RWPE2 (cell line): Measurements from ENCODE around the gene COL4A5.

Source experiments
- ATAC-seq: fragments of 200-7000 bp; cut with Tn5 transposase; 3 replicates; pipeline ENCODE4 v1.9.1; 2021; ENCODE audit warnings: low read depth
- DNase-seq: peaks from one replicate; pipeline ENCODE4 v3.0.0-alpha.2; 2020; ENCODE audit warnings: low spot score
- H3K27ac ChIP-seq: fragments of 450-650 bp; 2 replicates; pipeline ENCODE4 v1.5.1; 2017; ENCODE audit warnings: mild to moderate bottlenecking; ENCODE audit not compliant: poor library complexity, severe bottlenecking
- H3K27me3 ChIP-seq: fragments of 250-450 bp; sonication (Bioruptor Pico); 2 replicates; pipeline ENCODE4 v1.5.1; 2021; ENCODE audit warnings: mild to moderate bottlenecking, moderate library complexity; ENCODE audit not compliant: insufficient read depth, poor library complexity, severe bottlenecking
- H3K36me3 ChIP-seq: fragments of 250-450 bp; sonication (Bioruptor Pico); 2 replicates; pipeline ENCODE4 v1.5.1; 2020; ENCODE audit warnings: low read depth, mild to moderate bottlenecking, moderate library complexity
- H3K4me1 ChIP-seq: fragments of 250-450 bp; sonication (Bioruptor Pico); 2 replicates; pipeline ENCODE4 v1.5.1; 2021; ENCODE audit warnings: mild to moderate bottlenecking, moderate library complexity; ENCODE audit not compliant: insufficient read depth, poor library complexity, severe bottlenecking
- H3K4me3 ChIP-seq: fragments of 250-450 bp; sonication (Bioruptor Pico); 2 replicates; pipeline ENCODE4 v1.5.1; 2021; ENCODE audit warnings: mild to moderate bottlenecking, moderate library complexity; ENCODE audit not compliant: severe bottlenecking
- H3K9me3 ChIP-seq: fragments of 250-450 bp; sonication (Bioruptor Pico); 2 replicates; pipeline ENCODE4 v1.5.1; 2021; ENCODE audit warnings: mild to moderate bottlenecking, moderate library complexity; ENCODE audit not compliant: severe bottlenecking
- CTCF ChIP-seq: fragments of 450-650 bp; IDR thresholded peaks from one replicate; pipeline ENCODE4 v1.5.1; 2017; ENCODE audit warnings: mild to moderate bottlenecking, moderate library complexity; ENCODE audit not compliant: poor library complexity, severe bottlenecking

The COL4A5 gene

GRCh38 chrX:108726748-108727147, 287.1 kb downstream of the COL4A5 start:
- H3K4me3 ChIP-seq: no peak overlapping the region
- TF ChIP-seq CTCF: no peak
- ATAC-seq (no peak), DNase-seq (no peak)
- no peaks in the 10 kb centered on the region for H3K9me3 ChIP-seq
- H3K27ac ChIP-seq: no peak overlapping the region
- peaks cover 31% of the 10 kb centered on the region for H3K27me3 ChIP-seq
- H3K36me3 ChIP-seq: no peaks in the 10 kb centered on the region
- H3K4me1 ChIP-seq: no peaks in the 10 kb centered on the region

GRCh38 chrX:108731153-108731552, 291.5 kb downstream of the COL4A5 start:
- Histone ChIP-seq H3K9me3 (no peaks in the 10 kb centered on the region), H3K4me3 (no peak overlapping the region), H3K4me1 (no peaks in the 10 kb centered on the region), H3K27ac (no peak overlapping the region), H3K36me3 (no peaks in the 10 kb centered on the region), H3K27me3 (peaks cover 75% of the 10 kb centered on the region)
- DNase-seq: no peak
- TF ChIP-seq CTCF: no peak
- ATAC-seq: no peak

GRCh38 chrX:108732630-108733321, 293.1 kb downstream of the COL4A5 start:
- no peak for TF ChIP-seq CTCF
- no peaks in the 10 kb centered on the region for H3K9me3 ChIP-seq
- peaks cover 91% of the 10 kb centered on the region for H3K27me3 ChIP-seq
- no peak overlapping the region for H3K4me3 ChIP-seq
- H3K4me1 ChIP-seq: no peaks in the 10 kb centered on the region
- no peak overlapping the region for H3K27ac ChIP-seq
- DNase-seq: no peak
- no peak for ATAC-seq
- H3K36me3 ChIP-seq: no peaks in the 10 kb centered on the region

DNA sequence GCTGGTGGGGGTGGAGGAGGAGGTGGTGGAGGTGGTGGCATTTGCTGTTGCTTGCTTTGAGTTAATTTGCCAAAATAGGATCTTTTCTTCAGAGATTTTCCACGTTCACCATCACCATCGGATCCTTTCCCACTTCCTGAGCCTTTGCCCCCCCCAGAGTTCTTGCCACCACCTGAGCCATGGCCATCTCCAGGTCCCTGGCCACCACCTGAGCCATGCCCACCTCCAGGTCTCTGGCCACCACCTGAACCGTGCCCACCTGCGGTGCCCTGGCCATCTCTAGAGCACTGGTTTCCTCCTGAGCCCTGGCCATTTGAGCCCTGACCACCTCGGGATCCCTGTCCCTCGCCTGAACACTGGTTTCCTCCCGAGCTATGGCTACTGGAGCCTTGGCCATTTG, 294.8 kb downstream of the COL4A5 start:
- H3K27ac ChIP-seq: no peak overlapping the region
- H3K9me3 ChIP-seq: no peaks in the 10 kb centered on the region
- no peaks in the 10 kb centered on the region for H3K4me1 ChIP-seq
- H3K36me3 ChIP-seq: no peaks in the 10 kb centered on the region
- no peak for ATAC-seq
- peaks cover 87% of the 10 kb centered on the region for H3K27me3 ChIP-seq
- H3K4me3 ChIP-seq: no peak overlapping the region
- TF ChIP-seq CTCF: no peak
- DNase-seq: no peak

GRCh38 chrX:108735091-108735678, 295.5 kb downstream of the COL4A5 start:
- ATAC-seq: 0 out of 3 replicates have a peak, but pooled peaks have one; percentile 8
- Histone ChIP-seq H3K4me1 (no peaks in the 10 kb centered on the region), H3K36me3 (no peaks in the 10 kb centered on the region), H3K4me3 (no peak overlapping the region), H3K27ac (no peak overlapping the region), H3K9me3 (no peaks in the 10 kb centered on the region), H3K27me3 (peaks cover 93% of the 10 kb centered on the region)
- no peak for DNase-seq
- TF ChIP-seq CTCF: no peak
